ENCODE measurements around the gene LPCAT1. TPM values are rescaled to one million over a fixed set of nuclear protein-coding genes. Genes with fewer than 3 reads are reported as not detected.

LPCAT1 gene
- total and polyA plus RNA-seq, 2 experiments from 2014 or later: 22.2 to 48.4 TPM

GRCh38 chr5:1474866-1475543 lies 48.8 kb downstream of the LPCAT1 start:
- H3K4me1 ChIP-seq (ENCODE audit: insufficient read depth): no peaks in the 10 kb centered on the region
- H2AFZ ChIP-seq: no peak overlapping the region
- no peak overlapping the region for H3K4me3 ChIP-seq
- no peak overlapping the region for H3K27ac ChIP-seq
- no peaks in the 10 kb centered on the region for H3F3A ChIP-seq (ENCODE audit: insufficient read depth)
- H3K27me3 ChIP-seq (replicated peaks; ENCODE audit: insufficient read depth): no peaks in the 10 kb centered on the region
- no peaks in the 10 kb centered on the region for H3K9me2 ChIP-seq (ENCODE audit: insufficient read depth)
- no peak for TF ChIP-seq EZH2 (IDR thresholded peaks at IDR 0.05; ENCODE audit: insufficient read depth, poor library complexity, severe bottlenecking)
- no peak for TF ChIP-seq EZH2phosphoT487 (IDR thresholded peaks at IDR 0.05; ENCODE audit: insufficient read depth, low read depth)
- peaks cover 20% of the 10 kb centered on the region for H3K36me3 ChIP-seq (ENCODE audit: low read depth)
- in situ Hi-C loops (cut with MboI): no loop called here
- no peaks in the 10 kb centered on the region for H3K9me3 ChIP-seq (ENCODE audit: low read depth)
- no peak for DNase-seq
- H4K20me1 ChIP-seq (ENCODE audit: insufficient read depth): no peaks in the 10 kb centered on the region; the same call in 1 of the 2 replicates
- 88 to 93% methylated on average over 23 to 24 of the region's 24 CpGs for WGBS, 2 experiments (ENCODE audit: low coverage in 1 of 2, low lambda C conversion rate in 2 of 2, missing lambda C conversion rate in 2 of 2)
- H3K9ac ChIP-seq: no peak overlapping the region
- H3K4me2 ChIP-seq (ENCODE audit: unreplicated experiment): no peak overlapping the region
- H3K79me2 ChIP-seq (ENCODE audit: insufficient read depth): no peaks in the 10 kb centered on the region

- Histone ChIP-seq H3K36me3 (ENCODE audit: low read depth) (peaks cover 20% of the 10 kb centered on the region), H3K4me1 (ENCODE audit: insufficient read depth) (no peaks in the 10 kb centered on the region), H3K79me2 (ENCODE audit: insufficient read depth) (no peaks in the 10 kb centered on the region), H4K20me1 (ENCODE audit: insufficient read depth) (no peaks in the 10 kb centered on the region; the same call in 1 of the 2 replicates), H3K9me2 (ENCODE audit: insufficient read depth) (no peaks in the 10 kb centered on the region), H3K4me2 (ENCODE audit: unreplicated experiment) (no peak overlapping the region), H3F3A (ENCODE audit: insufficient read depth) (no peaks in the 10 kb centered on the region), H3K27me3 (replicated peaks; ENCODE audit: insufficient read depth) (no peaks in the 10 kb centered on the region), H3K4me3 (no peak overlapping the region), H2AFZ (no peak overlapping the region), H3K9me3 (ENCODE audit: low read depth) (no peaks in the 10 kb centered on the region), H3K27ac (no peak overlapping the region), H3K9ac (no peak overlapping the region)
- TF ChIP-seq EZH2 (IDR thresholded peaks at IDR 0.05; ENCODE audit: insufficient read depth, poor library complexity, severe bottlenecking) (no peak), EZH2phosphoT487 (IDR thresholded peaks at IDR 0.05; ENCODE audit: insufficient read depth, low read depth) (no peak)
- no peak for DNase-seq
- 87% methylated on average over 21 of the region's 21 CpGs for WGBS, 2 experiments (ENCODE audit: low coverage in 1 of 2, low lambda C conversion rate in 2 of 2, missing lambda C conversion rate in 2 of 2)
- in situ Hi-C loops (cut with MboI): no loop called here
These were observed 49.4 kb downstream of the LPCAT1 start for GRCh38 chr5:1474183-1474839.

- H3K9ac ChIP-seq: no peak overlapping the region
- H3K79me2 ChIP-seq (ENCODE audit: insufficient read depth): no peaks in the 10 kb centered on the region
- no peak overlapping the region for H3K4me2 ChIP-seq (ENCODE audit: unreplicated experiment)
- no peaks in the 10 kb centered on the region for H3K9me3 ChIP-seq (ENCODE audit: low read depth)
- DNase-seq: no peak
- TF ChIP-seq EZH2phosphoT487 (IDR thresholded peaks at IDR 0.05; ENCODE audit: insufficient read depth, low read depth): no peak
- no peak for TF ChIP-seq EZH2 (IDR thresholded peaks at IDR 0.05; ENCODE audit: insufficient read depth, poor library complexity, severe bottlenecking)
- no peak overlapping the region for H2AFZ ChIP-seq
- H3K4me1 ChIP-seq (ENCODE audit: insufficient read depth): no peaks in the 10 kb centered on the region
- 99% methylated on average over 12 of the region's 12 CpGs for WGBS, 2 experiments (ENCODE audit: low coverage in 1 of 2, low lambda C conversion rate in 2 of 2, missing lambda C conversion rate in 2 of 2)
- H3K9me2 ChIP-seq (ENCODE audit: insufficient read depth): no peaks in the 10 kb centered on the region
- H3K27ac ChIP-seq: no peak overlapping the region
- in situ Hi-C loops (cut with MboI): no loop called here
- H3K4me3 ChIP-seq: no peak overlapping the region
- peaks cover 18% of the 10 kb centered on the region for H3K36me3 ChIP-seq (ENCODE audit: low read depth)
- H3K27me3 ChIP-seq (replicated peaks; ENCODE audit: insufficient read depth): no peaks in the 10 kb centered on the region
- H3F3A ChIP-seq (ENCODE audit: insufficient read depth): no peaks in the 10 kb centered on the region
- no peaks in the 10 kb centered on the region; the same call in 1 of the 2 replicates for H4K20me1 ChIP-seq (ENCODE audit: insufficient read depth)
These were observed 50.0 kb downstream of the LPCAT1 start for GRCh38 chr5:1473746-1474145.

DNA sequence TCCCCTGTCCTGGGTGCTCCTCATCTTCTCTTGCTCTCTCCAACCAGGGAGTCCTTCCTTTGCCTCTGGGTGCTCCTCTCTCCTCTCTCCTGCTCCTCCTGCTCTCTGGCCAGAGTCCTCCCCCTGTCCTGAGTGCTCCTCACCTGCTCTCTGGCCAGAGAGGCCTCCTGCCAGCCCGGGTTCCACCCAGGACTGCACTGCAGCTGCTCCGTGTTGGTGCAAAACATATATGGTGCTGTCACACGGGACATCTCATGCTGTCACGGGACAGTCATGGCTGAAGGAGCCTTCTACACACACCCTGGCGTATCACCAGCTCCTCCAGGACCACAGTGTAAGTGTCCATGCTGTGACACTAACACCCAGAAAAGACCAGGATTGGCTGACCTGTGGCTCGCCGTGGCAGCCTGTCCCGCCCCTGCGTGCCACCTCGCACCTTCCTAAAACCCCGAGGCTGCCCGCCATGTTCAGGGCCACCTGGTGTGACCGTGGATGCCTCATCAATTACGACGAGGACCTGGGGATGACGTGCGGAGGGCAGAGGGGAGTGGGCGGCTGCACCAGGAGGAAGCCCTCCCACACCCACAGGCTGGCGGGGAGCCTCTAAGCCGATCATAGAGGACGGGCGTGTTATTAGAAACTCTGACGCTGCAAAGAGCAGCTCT lies 50.7 kb downstream of the LPCAT1 start:
- TF ChIP-seq EZH2 (IDR thresholded peaks at IDR 0.05; ENCODE audit: insufficient read depth, poor library complexity, severe bottlenecking) (no peak), EZH2phosphoT487 (IDR thresholded peaks at IDR 0.05; ENCODE audit: insufficient read depth, low read depth) (no peak)
- peaks cover 13% of the 10 kb centered on the region; the same call in 1 of the 2 replicates for H3K36me3 ChIP-seq (ENCODE audit: low read depth)

More for the DNA sequence above, 50.7 kb downstream of the LPCAT1 start:
- Histone ChIP-seq H3F3A (ENCODE audit: insufficient read depth) (no peaks in the 10 kb centered on the region), H2AFZ (no peak overlapping the region), H3K79me2 (ENCODE audit: insufficient read depth) (no peaks in the 10 kb centered on the region), H3K9ac (no peak overlapping the region), H3K27ac (no peak overlapping the region), H3K9me2 (ENCODE audit: insufficient read depth) (no peaks in the 10 kb centered on the region), H3K4me3 (no peak overlapping the region), H3K4me2 (ENCODE audit: unreplicated experiment) (no peak overlapping the region), H3K9me3 (ENCODE audit: low read depth) (no peaks in the 10 kb centered on the region), H4K20me1 (ENCODE audit: insufficient read depth) (no peaks in the 10 kb centered on the region; the same call in 1 of the 2 replicates), H3K4me1 (ENCODE audit: insufficient read depth) (no peaks in the 10 kb centered on the region), H3K27me3 (replicated peaks; ENCODE audit: insufficient read depth) (no peaks in the 10 kb centered on the region)
- 90 to 91% methylated on average over 23 of the region's 23 CpGs for WGBS, 2 experiments (ENCODE audit: low coverage in 1 of 2, low lambda C conversion rate in 2 of 2, missing lambda C conversion rate in 2 of 2)
- no peak for DNase-seq
- in situ Hi-C loops (cut with MboI): no loop called here
